SU-DHL-6 (cell line): ENCODE data around the gene KLHDC7B.

Source experiments
- CTCF ChIP-seq: fragments of 200-600 bp; sonication (generic); IDR thresholded peaks from one replicate; pipeline ENCODE4 v1.5.1; 2017; ENCODE audit warnings: antibody characterized with exemption, mild to moderate bottlenecking, low read length, moderate library complexity; ENCODE audit not compliant: insufficient read depth, poor library complexity, severe bottlenecking
- EZH2phosphoT487 ChIP-seq: fragments of 200-600 bp; sonication (generic), shearing (Covaris generic); conservative IDR thresholded peaks from 2 replicates; pipeline ENCODE4 v1.6.1; 2018; ENCODE audit warnings: mild to moderate bottlenecking, antibody characterized with exemption, low read length, moderate library complexity, mixed read lengths

- TF ChIP-seq CTCF (no peak), EZH2phosphoT487 (no peak)
These were observed 16.0 kb downstream of the KLHDC7B start for GRCh38 chr22:50561401-50562358.
